HepG2 (cell line): Measurements from ENCODE around the gene OTOP2. TPM values are rescaled to one million over a fixed set of nuclear protein-coding genes. Genes with fewer than 3 reads are reported as not detected.
A peak's percentile ranks its signal among the peaks of the same experiment; 100 is the strongest.

Experiments used
- BRCA1 ChIP-seq: sonication (generic); formaldehyde crosslinking; IDR thresholded peaks from 2 replicates; pipeline ENCODE4 v1.4.0; 2020; ENCODE audit warnings: missing genetic modification reagents
- FOXA1 ChIP-seq, 2 experiments: fragments of 450-650 bp in 1 of 2; sonication (generic) in 1 of 2; formaldehyde crosslinking in 1 of 2; IDR thresholded peaks; 2 replicates each; pipeline versions ENCODE4 v1.4.0 to v1.6.1; 2016 to 2020; ENCODE audit warnings: missing genetic modification reagents in 1 of 2
- HNRNPK ChIP-seq: fragments of 200-400 bp; formaldehyde crosslinking; IDR thresholded peaks from 2 replicates; pipeline ENCODE4 v1.6.1; 2018; ENCODE audit warnings: low read length, low read depth, moderate library complexity, mild to moderate bottlenecking; ENCODE audit not compliant: poor library complexity, severe bottlenecking
- IKZF1 ChIP-seq: fragments of 450-650 bp; IDR thresholded peaks from 2 replicates; pipeline ENCODE4 v1.7.1; 2016
- ISX ChIP-seq: sonication (generic); formaldehyde crosslinking; conservative IDR thresholded peaks from 2 replicates; pipeline ENCODE4 v1.5.0; 2020; ENCODE audit warnings: missing genetic modification reagents
- KDM3A ChIP-seq: IDR thresholded peaks from 2 replicates; pipeline ENCODE4 v1.6.1; 2018; ENCODE audit warnings: low read depth, missing compliant biosample characterization
- MTA1 ChIP-seq: sonication (generic); formaldehyde crosslinking; IDR thresholded peaks from 2 replicates; pipeline ENCODE4 v1.4.0; 2020; ENCODE audit warnings: missing genetic modification reagents, mild to moderate bottlenecking, borderline replicate concordance
- MYPOP ChIP-seq: sonication (generic); formaldehyde crosslinking; IDR thresholded peaks from 2 replicates; pipeline ENCODE4 v1.8.1; 2023; ENCODE audit warnings: mild to moderate bottlenecking, moderate library complexity, missing genetic modification reagents
- NPAS2 ChIP-seq: sonication (generic); formaldehyde crosslinking; IDR thresholded peaks from 2 replicates; pipeline ENCODE4 v1.8.0; 2022; ENCODE audit warnings: mild to moderate bottlenecking, missing genetic modification reagents, borderline replicate concordance
- PLSCR1 ChIP-seq: sonication (generic); formaldehyde crosslinking; IDR thresholded peaks from 2 replicates; pipeline ENCODE4 v1.5.0; 2020; ENCODE audit warnings: missing genetic modification reagents, mild to moderate bottlenecking, borderline replicate concordance
- SOX5 ChIP-seq: IDR thresholded peaks from 2 replicates; pipeline ENCODE4 v1.6.1; 2016; ENCODE audit warnings: borderline replicate concordance
- TGIF2 ChIP-seq: IDR thresholded peaks from 2 replicates; pipeline ENCODE4 v1.6.1; 2016; ENCODE audit warnings: control low read depth, missing compliant biosample characterization
- TP53 ChIP-seq: sonication (generic); formaldehyde crosslinking; conservative IDR thresholded peaks from 2 replicates; pipeline ENCODE4 v1.4.0; 2020; ENCODE audit warnings: missing genetic modification reagents
- TSC22D2 ChIP-seq: sonication (generic); formaldehyde crosslinking; IDR thresholded peaks from 2 replicates; pipeline ENCODE4 v1.5.1; 2020; ENCODE audit warnings: missing genetic modification reagents, mild to moderate bottlenecking, borderline replicate concordance
- UBTF ChIP-seq: sonication (generic); formaldehyde crosslinking; IDR thresholded peaks from 2 replicates; pipeline ENCODE4 v1.4.0; 2020; ENCODE audit warnings: mild to moderate bottlenecking, missing genetic modification reagents
- ZGPAT ChIP-seq: IDR thresholded peaks from 2 replicates; pipeline ENCODE4 v1.6.1; 2016; ENCODE audit warnings: mild to moderate bottlenecking
- ZMYM2 ChIP-seq: sonication (generic); formaldehyde crosslinking; IDR thresholded peaks from 2 replicates; pipeline ENCODE4 v1.8.0; 2022; ENCODE audit warnings: mild to moderate bottlenecking, missing genetic modification reagents
- ZNF264 ChIP-seq: sonication (generic); formaldehyde crosslinking; IDR thresholded peaks from 2 replicates; pipeline ENCODE4 v1.4.0; 2020; ENCODE audit warnings: missing genetic modification reagents
- ZNF3 ChIP-seq: IDR thresholded peaks from 2 replicates; pipeline ENCODE4 v1.7.0; 2017; ENCODE audit warnings: inconsistent platforms
- ZNF460 ChIP-seq: sonication (generic); formaldehyde crosslinking; IDR thresholded peaks from 2 replicates; pipeline ENCODE4 v1.5.1; 2020; ENCODE audit warnings: missing genetic modification reagents, mild to moderate bottlenecking, borderline replicate concordance
- ZNF468 ChIP-seq: sonication (generic); formaldehyde crosslinking; IDR thresholded peaks from 2 replicates; pipeline ENCODE4 v1.8.0; 2022; ENCODE audit warnings: mild to moderate bottlenecking, moderate library complexity, missing genetic modification reagents
- ZNF598 ChIP-seq: sonication (generic); formaldehyde crosslinking; IDR thresholded peaks from 2 replicates; pipeline ENCODE4 v1.5.1; 2020; ENCODE audit warnings: mild to moderate bottlenecking, missing genetic modification reagents, borderline replicate concordance
- ZNF709 ChIP-seq: sonication (generic); formaldehyde crosslinking; IDR thresholded peaks from 2 replicates; pipeline ENCODE4 v1.5.0; 2020; ENCODE audit warnings: mild to moderate bottlenecking, missing genetic modification reagents
- ZNF792 ChIP-seq: IDR thresholded peaks from 2 replicates; pipeline ENCODE4 v1.6.1; 2016
- ZNF879 ChIP-seq: sonication (generic); formaldehyde crosslinking; IDR thresholded peaks from 2 replicates; pipeline ENCODE4 v1.8.1; 2023; ENCODE audit warnings: missing genetic modification reagents
- polyA plus RNA-seq, 8 experiments: library from polyadenylated mRNA; depleted of rRNA in 3 of 8; stranded (reverse) in 7 of 8; unstranded in 1 of 8; fragments of >200 nt; fragmentation: Illumina TruSeq in 4 of 8; extraction: Trizol in 4 of 8; gene quantifications; 2 replicates each; pipeline versions ENCODE4 v1.2.1 to v1.2.3, GENCODE V29; 2011 to 2016; ENCODE audit warnings: low read depth in 4 of 8, missing spikeins in 1 of 8, mixed read lengths in 1 of 8; ENCODE audit not compliant: insufficient read depth in 1 of 8
- total RNA-seq, 5 experiments: library from RNA; depleted of rRNA; stranded (reverse); fragments of >200 nt; fragmentation: Illumina TruSeq; extraction: Trizol; gene quantifications; 2 replicates each; pipeline ENCODE4 v1.2.3, GENCODE V29; 2016; ENCODE audit warnings: low read depth in 1 of 5

The OTOP2 gene
- total and polyA plus RNA-seq, 2 of the 13 experiments (the other 11 are each of a cell fraction or from before 2014, with no cell fraction given) = not detected

- peak; percentile 78 for TF ChIP-seq UBTF (CRISPR knock-in tag)
- peak; percentile 40; the same call in 1 of the 2 replicates for TF ChIP-seq ZGPAT
- peak; percentile 38; the same call in 1 of the 2 replicates for TF ChIP-seq TGIF2 (CRISPR knock-in tag)
- peak; percentile 85 for TF ChIP-seq HNRNPK
- peak; percentile 64; the same call in 1 of the 2 replicates for TF ChIP-seq TSC22D2
- TF ChIP-seq IKZF1 = no peak
- 0 out of 2 replicates have a peak, but pooled peaks have one; percentile 10 for TF ChIP-seq ZMYM2 (CRISPR knock-in tag)
- TF ChIP-seq BRCA1 (CRISPR knock-in tag) = 0 out of 2 replicates have a peak, but pooled peaks have one; percentile 39
- no peak for TF ChIP-seq ZNF879 (CRISPR knock-in tag)
- no peak for TF ChIP-seq KDM3A (CRISPR knock-in tag)
- no peak for TF ChIP-seq TP53 (CRISPR knock-in tag)
- peak; percentile 46; the same call in 1 of the 2 replicates for TF ChIP-seq FOXA1 (IDR thresholded peaks at IDR 0.05)
- TF ChIP-seq FOXA1 (CRISPR knock-in tag; IDR thresholded peaks at IDR 0.05) = peak; percentile 98
- TF ChIP-seq MTA1 (CRISPR knock-in tag) = 0 out of 2 replicates have a peak, but pooled peaks have one; percentile 67
- TF ChIP-seq ISX (CRISPR knock-in tag) = 0 out of 2 replicates have a peak, but pooled peaks have one; percentile 56
- 0 out of 2 replicates have a peak, but pooled peaks have one; percentile 24 for TF ChIP-seq MYPOP (CRISPR knock-in tag)
- no peak for TF ChIP-seq NPAS2
- TF ChIP-seq ZNF460 = no peak
- 0 out of 2 replicates have a peak, but pooled peaks have one; percentile 44 for TF ChIP-seq ZNF264
- peak; percentile 70; the same call in 1 of the 2 replicates for TF ChIP-seq ZNF792 (CRISPR knock-in tag)
- no peak for TF ChIP-seq ZNF3
- peak; percentile 36; the same call in 1 of the 2 replicates for TF ChIP-seq ZNF709 (CRISPR knock-in tag)
- no peak for TF ChIP-seq PLSCR1
- TF ChIP-seq SOX5 = peak; percentile 59; the same call in 1 of the 2 replicates
- TF ChIP-seq ZNF468 (CRISPR knock-in tag) = 0 out of 2 replicates have a peak, but pooled peaks have one; percentile 62
- TF ChIP-seq ZNF598 (CRISPR knock-in tag) = no peak
Measured at GRCh38 chr17:74972107-74972972, 48.3 kb downstream of the OTOP2 start, which contains the start of gene HID1 (continued).
